H9 (cell line): ENCODE measurements around the gene U2AF1L4. TPM values are rescaled to one million over a fixed set of nuclear protein-coding genes. Genes with fewer than 3 reads are reported as not detected.

Experiments used
- DNase-seq: peaks from one replicate; pipeline ENCODE4 v3.0.0-alpha.2; 2017
- H2AFZ ChIP-seq: one replicate; pipeline ENCODE4 v1.6.1; 2013; ENCODE audit warnings: mild to moderate bottlenecking, low read length, control low read depth, moderate library complexity
- H2AK5ac ChIP-seq: 2 replicates; pipeline ENCODE4 v1.6.1; 2013; ENCODE audit warnings: low read length, control low read depth, mixed read lengths; ENCODE audit not compliant: insufficient read length
- H2BK120ac ChIP-seq: one replicate; pipeline ENCODE4 v1.6.1; 2013; ENCODE audit warnings: low read depth, mild to moderate bottlenecking, low read length, control low read depth, inconsistent platforms; ENCODE audit not compliant: poor library complexity, severe bottlenecking
- H2BK12ac ChIP-seq: 2 replicates; pipeline ENCODE4 v1.6.1; 2013; ENCODE audit warnings: low read length, control low read depth, mixed read lengths, low read depth; ENCODE audit not compliant: insufficient read length
- H2BK15ac ChIP-seq: 2 replicates; pipeline ENCODE4 v1.6.1; 2013; ENCODE audit warnings: low read depth, low read length, control low read depth
- H2BK20ac ChIP-seq: one replicate; pipeline ENCODE4 v1.6.1; 2013; ENCODE audit warnings: low read depth, mild to moderate bottlenecking, low read length, control low read depth, inconsistent platforms; ENCODE audit not compliant: poor library complexity, severe bottlenecking
- H2BK5ac ChIP-seq: 2 replicates; pipeline ENCODE4 v1.6.1; 2013; ENCODE audit warnings: low read length, control low read depth, mixed read lengths; ENCODE audit not compliant: insufficient read length
- H3K14ac ChIP-seq: 2 replicates; pipeline ENCODE4 v1.6.1; 2013; ENCODE audit warnings: low read length, control low read depth; ENCODE audit not compliant: insufficient read depth
- H3K18ac ChIP-seq: 2 replicates; pipeline ENCODE4 v1.6.1; 2013; ENCODE audit warnings: low read depth, mild to moderate bottlenecking, mixed read lengths, low read length, control low read depth; ENCODE audit not compliant: insufficient read length
- H3K23ac ChIP-seq: 2 replicates; pipeline ENCODE4 v1.6.1; 2013; ENCODE audit warnings: low read length, control low read depth, mixed read lengths, low read depth; ENCODE audit not compliant: insufficient read length
- H3K23me2 ChIP-seq: 2 replicates; pipeline ENCODE4 v1.6.1; 2013; ENCODE audit warnings: low read depth, mild to moderate bottlenecking, mixed read lengths, low read length, control low read depth; ENCODE audit not compliant: insufficient read length, poor library complexity, severe bottlenecking
- H3K27ac ChIP-seq: 2 replicates; pipeline ENCODE4 v1.5.1; 2013; ENCODE audit warnings: low read length, control low read depth, mixed read lengths, low read depth; ENCODE audit not compliant: insufficient read length
- H3K27me3 ChIP-seq: 2 replicates; pipeline ENCODE4 v1.6.1; 2013; ENCODE audit warnings: low read length, control low read depth, inconsistent platforms; ENCODE audit not compliant: insufficient read depth
- H3K4ac ChIP-seq: 2 replicates; pipeline ENCODE4 v1.6.1; 2013; ENCODE audit warnings: low read depth, mild to moderate bottlenecking, control low read depth, inconsistent platforms, low read length, moderate library complexity
- H3K4me1 ChIP-seq: 2 replicates; pipeline ENCODE4 v1.6.1; 2013; ENCODE audit warnings: low read length, control low read depth, inconsistent platforms; ENCODE audit not compliant: insufficient read depth
- H3K4me2 ChIP-seq: 2 replicates; pipeline ENCODE4 v1.6.1; 2013; ENCODE audit warnings: low read length, control low read depth, mixed read lengths; ENCODE audit not compliant: insufficient read length, insufficient read depth
- H3K56ac ChIP-seq: 2 replicates; pipeline ENCODE4 v1.6.1; 2013; ENCODE audit warnings: low read depth, mild to moderate bottlenecking, mixed read lengths, low read length, control low read depth; ENCODE audit not compliant: insufficient read length
- H3K79me1 ChIP-seq: 2 replicates; pipeline ENCODE4 v1.6.1; 2013; ENCODE audit warnings: low read depth, mild to moderate bottlenecking, moderate library complexity, low read length, control low read depth, inconsistent platforms; ENCODE audit not compliant: insufficient read depth, poor library complexity, severe bottlenecking
- H3K79me2 ChIP-seq: 2 replicates; pipeline ENCODE4 v1.6.1; 2013; ENCODE audit warnings: low read length, control low read depth, inconsistent platforms; ENCODE audit not compliant: insufficient read depth
- H3K9ac ChIP-seq: 2 replicates; pipeline ENCODE4 v1.6.1; 2013; ENCODE audit warnings: low read length, control low read depth, mixed read lengths; ENCODE audit not compliant: insufficient read length; ENCODE audit errors: extremely low read depth
- H3K9me3 ChIP-seq: one replicate; pipeline ENCODE4 v1.6.1; 2013; ENCODE audit warnings: low read depth, low read length, inconsistent platforms; ENCODE audit not compliant: control insufficient read depth
- H3T11ph ChIP-seq: one replicate; pipeline ENCODE4 v1.6.1; 2013; ENCODE audit warnings: mild to moderate bottlenecking, low read length, control low read depth, inconsistent platforms
- H4K20me1 ChIP-seq: one replicate; pipeline ENCODE4 v1.6.1; 2013; ENCODE audit not compliant: control insufficient read depth, insufficient read length, insufficient read depth
- H4K5ac ChIP-seq: 2 replicates; pipeline ENCODE4 v1.6.1; 2013; ENCODE audit warnings: low read depth, mild to moderate bottlenecking, mixed read lengths, low read length, control low read depth; ENCODE audit not compliant: insufficient read length
- H4K8ac ChIP-seq: replicated peaks from 2 replicates; pipeline ENCODE4 v1.6.1; 2013; ENCODE audit warnings: low read length, control low read depth, mixed read lengths, low read depth; ENCODE audit not compliant: insufficient read length
- H4K91ac ChIP-seq: 2 replicates; pipeline ENCODE4 v1.6.1; 2013; ENCODE audit warnings: low read depth, mild to moderate bottlenecking, moderate library complexity, mixed read lengths, low read length, control low read depth; ENCODE audit not compliant: insufficient read length
- H3K27ac Mint-ChIP-seq, 3 experiments: 2 replicates in 2 of 3; 3 replicates in 1 of 3; pipeline ENCODE4 v1.8.0; 2020 to 2021; ENCODE audit warnings: mixed read lengths in 3 of 3, mild to moderate bottlenecking in 1 of 3, moderate library complexity in 1 of 3
- H3K27me3 Mint-ChIP-seq: 2 replicates; pipeline ENCODE4 v1.8.0; 2021; ENCODE audit warnings: low read depth, mild to moderate bottlenecking, moderate library complexity, mixed read lengths
- H3K36me3 Mint-ChIP-seq, 3 experiments: 2 replicates in 2 of 3; 3 replicates in 1 of 3; pipeline ENCODE4 v1.8.0; 2020 to 2021; ENCODE audit warnings: low read depth in 3 of 3, mixed read lengths in 3 of 3; ENCODE audit not compliant: insufficient read depth in 1 of 3
- H3K4me1 Mint-ChIP-seq, 2 experiments: 2 replicates each; pipeline ENCODE4 v1.8.0; 2020; ENCODE audit warnings: mixed read lengths in 2 of 2
- H3K4me3 Mint-ChIP-seq, 2 experiments: 2 replicates in 1 of 2; 3 replicates in 1 of 2; pipeline ENCODE4 v1.8.0; 2020 to 2021; ENCODE audit warnings: mild to moderate bottlenecking in 2 of 2, mixed read lengths in 2 of 2, moderate library complexity in 1 of 2
- H3K9me3 Mint-ChIP-seq, 2 experiments: 2 replicates in 1 of 2; 3 replicates in 1 of 2; pipeline ENCODE4 v1.8.0; 2020; ENCODE audit warnings: mild to moderate bottlenecking in 2 of 2, mixed read lengths in 2 of 2, moderate library complexity in 1 of 2
- WGBS: extraction: QIAGEN DNeasy Blood & Tissue Kit; methylation state at CpG from one replicate; pipeline ENCODE4 v1.1.7; 2013; ENCODE audit warnings: missing lambda C conversion rate, low lambda C conversion rate, mixed read lengths; ENCODE audit not compliant: insufficient read length; ENCODE audit errors: extremely low coverage; 5-methylcytosine and 5-hydroxymethylcytosine counted together
- total RNA-seq: library from RNA; stranded (reverse); gene quantifications from 2 replicates; pipeline ENCODE4 v1.2.1, GENCODE V29; 2021
- TF ChIP-seq, protein P1 (sequence below): fragments of 200-600 bp; sonication (generic); conservative IDR thresholded peaks from 3 replicates; pipeline ENCODE4 v1.8.0; 2021; ENCODE audit warnings: antibody characterized with exemption, mild to moderate bottlenecking

Gene U2AF1L4
- total RNA-seq, 1 experiment from 2014 or later, result 16.8 TPM

DNA sequence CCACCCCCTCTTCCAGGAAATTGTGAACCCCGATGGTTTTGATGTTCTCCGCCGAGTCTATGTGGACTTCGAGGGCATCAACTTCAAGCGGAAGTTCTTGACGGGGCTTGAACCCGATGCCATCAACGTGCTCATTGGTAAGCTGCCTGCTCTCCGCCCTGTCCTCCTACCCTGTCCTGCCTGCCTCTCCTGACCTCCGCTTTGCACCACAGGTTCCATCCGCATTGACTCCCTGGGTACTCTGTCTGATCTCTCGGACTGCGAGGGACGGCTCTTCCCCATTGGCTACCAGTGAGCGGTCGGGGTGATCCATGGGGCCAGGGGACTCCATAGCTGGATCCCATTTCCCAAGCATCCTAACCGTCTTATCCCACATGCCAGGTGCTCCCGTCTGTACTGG, 14.9 kb downstream of the U2AF1L4 start:
- Histone ChIP-seq H3K23ac (no peak overlapping the region), H4K5ac (no peak overlapping the region), H3K4me1 (no peaks in the 10 kb centered on the region), H3K79me2 (no peaks in the 10 kb centered on the region), H2BK120ac (no peak overlapping the region), H4K91ac (no peak overlapping the region), H3K56ac (no peak overlapping the region), H2AFZ (no peak overlapping the region), H2BK12ac (no peak overlapping the region), H4K20me1 (no peaks in the 10 kb centered on the region), H3K79me1 (no peaks in the 10 kb centered on the region), H3T11ph (no peak overlapping the region), H3K27me3 (no peaks in the 10 kb centered on the region), H2BK15ac (no peak overlapping the region), H3K27ac (no peak overlapping the region), H3K23me2 (no peaks in the 10 kb centered on the region), H2BK5ac (no peak overlapping the region), H4K8ac (no peak overlapping the region), H3K4me2 (no peak overlapping the region), H3K18ac (no peak overlapping the region), H3K9ac (no peak overlapping the region), H3K4ac (no peak overlapping the region), H3K9me3 (no peaks in the 10 kb centered on the region), H2BK20ac (no peak overlapping the region), H2AK5ac (no peak overlapping the region), H3K14ac (no peak overlapping the region)
- Mint-ChIP-seq H3K27ac (no peak overlapping the region; a peak in 1 of 7 replicates), H3K27me3 (no peaks in the 10 kb centered on the region), H3K36me3 (peaks cover 55 to 80% (median 80%) of the 10 kb centered on the region in 3 experiments), H3K4me1 (no peaks in the 10 kb centered on the region), H3K4me3 (no peak overlapping the region), H3K9me3 (no peaks in the 10 kb centered on the region)
- no peak for DNase-seq
- whole genome bisulfite sequencing, result no CpG with 5 or more reads among the region's 18 CpGs
- TF ChIP-seq, protein P1, sequence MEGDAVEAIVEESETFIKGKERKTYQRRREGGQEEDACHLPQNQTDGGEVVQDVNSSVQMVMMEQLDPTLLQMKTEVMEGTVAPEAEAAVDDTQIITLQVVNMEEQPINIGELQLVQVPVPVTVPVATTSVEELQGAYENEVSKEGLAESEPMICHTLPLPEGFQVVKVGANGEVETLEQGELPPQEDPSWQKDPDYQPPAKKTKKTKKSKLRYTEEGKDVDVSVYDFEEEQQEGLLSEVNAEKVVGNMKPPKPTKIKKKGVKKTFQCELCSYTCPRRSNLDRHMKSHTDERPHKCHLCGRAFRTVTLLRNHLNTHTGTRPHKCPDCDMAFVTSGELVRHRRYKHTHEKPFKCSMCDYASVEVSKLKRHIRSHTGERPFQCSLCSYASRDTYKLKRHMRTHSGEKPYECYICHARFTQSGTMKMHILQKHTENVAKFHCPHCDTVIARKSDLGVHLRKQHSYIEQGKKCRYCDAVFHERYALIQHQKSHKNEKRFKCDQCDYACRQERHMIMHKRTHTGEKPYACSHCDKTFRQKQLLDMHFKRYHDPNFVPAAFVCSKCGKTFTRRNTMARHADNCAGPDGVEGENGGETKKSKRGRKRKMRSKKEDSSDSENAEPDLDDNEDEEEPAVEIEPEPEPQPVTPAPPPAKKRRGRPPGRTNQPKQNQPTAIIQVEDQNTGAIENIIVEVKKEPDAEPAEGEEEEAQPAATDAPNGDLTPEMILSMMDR, result no peak
